HS-27A (cell line): ENCODE measurements around the gene BMP7.
"Not testable (repeated sequence)": the region's sequence is repeated elsewhere in the genome, so short reads cannot be mapped to it uniquely, and the experiment has no call there.

ENCODE experiments used
- DNase-seq: peaks from one replicate; pipeline ENCODE4 v3.0.0-alpha.2; 2012; ENCODE audit warnings: low read depth, missing footprints

BMP7 gene

DNA sequence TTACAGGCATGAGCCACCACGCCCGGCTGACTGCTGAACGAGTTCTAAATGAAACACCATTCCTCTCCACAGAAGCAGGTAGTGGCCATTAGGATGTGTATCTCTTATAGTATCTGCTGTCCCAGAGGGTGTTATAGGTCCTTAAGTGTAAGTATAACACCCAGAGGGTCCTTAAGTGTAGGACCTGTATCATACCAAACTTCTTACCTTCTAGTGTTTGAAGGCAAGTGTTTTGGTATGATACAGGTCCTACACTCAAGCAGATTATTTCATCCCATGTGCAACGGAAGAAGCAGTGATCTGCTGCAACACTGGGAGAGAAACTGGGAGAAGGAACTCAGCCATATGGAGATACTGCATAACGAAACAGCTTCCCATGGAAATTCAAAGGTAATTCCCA lies 17.4 kb downstream of the BMP7 start:
- no peak for DNase-seq

GRCh38 chr20:57248132-57248797 lies 18.2 kb downstream of the BMP7 start:
- no peak for DNase-seq

DNA sequence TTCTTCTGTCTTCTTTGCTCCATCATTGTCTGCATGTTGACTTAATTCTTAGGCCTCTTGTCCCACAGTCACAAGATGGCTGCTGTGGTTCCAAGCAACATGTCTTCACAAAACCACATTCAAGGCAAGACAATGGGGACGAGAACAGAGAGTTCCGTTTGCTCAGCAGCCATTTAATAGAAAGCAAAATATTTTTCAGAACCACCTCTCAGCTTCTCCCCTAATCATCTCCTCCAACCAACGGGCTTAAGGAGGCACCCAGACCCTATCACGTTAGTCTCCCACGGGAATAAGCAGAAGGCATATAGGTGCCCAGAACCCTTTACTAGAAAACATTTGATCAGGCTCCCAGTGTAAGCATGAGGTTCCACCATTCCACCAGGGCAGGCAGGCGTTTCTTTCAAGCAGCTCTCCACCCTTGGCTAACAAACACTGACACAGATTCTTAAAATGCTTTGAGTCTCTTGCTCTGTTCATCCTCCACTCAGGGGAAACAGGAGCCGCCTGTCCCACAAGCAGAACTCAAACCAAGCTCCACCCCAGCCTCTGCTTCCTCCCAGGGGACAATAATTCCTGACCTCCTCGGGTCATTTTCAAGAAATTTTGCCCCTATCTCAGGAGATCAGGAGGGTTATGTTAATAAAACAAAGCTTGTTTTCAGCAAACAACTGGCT lies 19.0 kb downstream of the BMP7 start:
- DNase-seq = no peak

GRCh38 chr20:57245997-57246396 lies 20.4 kb downstream of the BMP7 start:
- DNase-seq = no peak

DNA sequence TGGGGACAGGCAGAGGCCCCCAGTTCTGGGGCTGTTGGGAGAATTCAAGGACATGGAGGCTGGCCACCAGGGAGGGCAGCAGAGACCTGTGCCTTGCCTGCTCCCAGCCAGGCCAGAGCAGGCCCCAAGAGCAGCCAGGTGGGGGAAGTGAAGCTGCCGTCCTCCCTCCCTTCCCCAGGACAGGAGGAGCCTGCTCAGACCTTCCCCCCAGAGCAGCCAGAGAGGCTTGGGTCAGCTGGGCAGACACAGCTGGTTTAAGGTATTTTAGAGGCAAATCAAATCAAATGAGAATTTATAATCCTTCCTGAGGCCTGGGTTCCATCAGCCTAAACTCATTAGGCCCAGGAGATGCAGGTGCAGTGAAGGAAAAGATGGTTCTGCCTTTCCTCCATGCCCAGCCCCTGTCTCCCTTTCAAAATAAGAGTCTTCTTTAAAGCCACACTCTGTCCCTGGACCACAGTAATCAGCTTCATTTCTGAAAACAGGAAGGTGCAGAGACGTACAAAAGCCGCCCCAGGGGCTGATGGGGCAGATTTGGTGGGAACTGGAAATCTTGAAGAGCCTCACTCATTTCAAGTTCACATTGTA lies 21.7 kb downstream of the BMP7 start:
- DNase-seq = no peak

- no peak for DNase-seq
Measured at GRCh38 chr20:57244221-57244585, 22.2 kb downstream of the BMP7 start.

DNA sequence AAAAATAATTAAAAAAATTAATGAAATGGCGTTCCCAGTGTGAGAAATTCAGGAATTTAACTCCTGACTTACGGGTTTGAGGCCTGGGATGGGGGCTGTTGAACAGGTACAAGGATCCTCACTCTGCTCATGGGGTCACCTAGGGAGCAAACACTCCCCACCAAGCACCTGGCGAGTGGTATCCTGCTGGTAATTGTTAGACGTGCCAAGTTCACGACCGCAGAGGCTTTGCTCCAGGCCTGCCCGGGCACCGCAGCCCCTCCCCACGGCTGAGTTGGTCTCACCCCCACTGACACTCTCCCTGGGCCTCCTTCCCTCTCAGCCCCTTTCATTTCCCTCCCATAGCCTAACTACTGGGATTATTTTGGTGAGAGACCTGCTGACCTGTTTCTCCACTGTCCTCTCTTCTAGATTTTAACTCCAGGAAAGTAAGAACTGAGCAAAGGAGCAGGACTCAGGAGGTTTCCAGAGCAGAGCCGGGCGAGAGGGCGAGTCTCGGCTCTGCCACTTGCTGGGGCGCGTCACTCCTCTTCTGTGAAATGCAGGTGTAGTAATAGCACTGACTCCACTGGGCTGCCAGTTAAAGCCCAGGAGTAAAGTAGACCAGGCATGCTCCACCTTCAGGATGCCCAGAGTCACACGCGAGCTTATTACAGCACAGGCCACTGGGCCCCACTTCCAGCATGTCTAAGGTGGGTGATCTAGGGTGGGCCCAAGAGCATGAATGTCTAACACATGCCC lies 22.8 kb downstream of the BMP7 start:
- DNase-seq = no peak

GRCh38 chr20:57242414-57242813 lies 24.0 kb downstream of the BMP7 start:
- no peak for DNase-seq

- DNase-seq = no peak
Measured at GRCh38 chr20:57241363-57241991, 25.0 kb downstream of the BMP7 start.

DNA sequence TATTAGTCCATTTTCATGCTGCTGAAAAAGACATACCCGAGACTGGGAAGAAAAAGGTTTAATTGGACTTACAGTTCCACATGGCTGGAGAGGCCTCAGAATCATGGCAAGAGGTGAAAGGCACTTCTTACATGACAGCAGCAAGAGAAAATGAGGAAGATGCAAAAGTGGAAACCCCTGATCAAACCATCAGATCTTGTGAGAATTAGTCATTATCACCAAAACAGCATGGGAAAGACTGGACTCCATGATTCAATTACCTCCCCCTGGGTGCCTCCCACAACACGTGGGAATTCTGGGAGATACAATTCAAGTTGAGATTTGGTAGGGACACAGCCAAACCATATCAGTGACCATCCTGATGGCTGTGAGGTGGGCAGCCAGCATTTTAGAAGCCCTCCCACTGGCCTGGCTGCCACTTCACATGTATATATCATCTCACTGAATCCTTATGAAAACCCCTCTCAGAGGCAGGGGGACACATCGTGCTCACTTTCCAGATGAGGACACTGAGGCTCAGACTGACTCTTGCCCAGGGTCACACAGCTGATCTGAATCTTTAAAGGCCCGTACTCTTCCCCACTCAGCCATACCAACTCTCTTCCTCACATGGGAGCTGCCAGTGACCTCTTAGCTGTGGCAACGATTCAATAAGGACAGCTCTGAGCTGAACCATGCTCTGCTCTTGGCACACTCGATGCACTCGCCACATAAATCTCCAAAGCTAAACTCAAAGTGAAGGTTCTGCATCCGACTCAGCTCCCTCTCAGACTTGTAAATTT lies 25.7 kb downstream of the BMP7 start:
- DNase-seq = no peak

DNA sequence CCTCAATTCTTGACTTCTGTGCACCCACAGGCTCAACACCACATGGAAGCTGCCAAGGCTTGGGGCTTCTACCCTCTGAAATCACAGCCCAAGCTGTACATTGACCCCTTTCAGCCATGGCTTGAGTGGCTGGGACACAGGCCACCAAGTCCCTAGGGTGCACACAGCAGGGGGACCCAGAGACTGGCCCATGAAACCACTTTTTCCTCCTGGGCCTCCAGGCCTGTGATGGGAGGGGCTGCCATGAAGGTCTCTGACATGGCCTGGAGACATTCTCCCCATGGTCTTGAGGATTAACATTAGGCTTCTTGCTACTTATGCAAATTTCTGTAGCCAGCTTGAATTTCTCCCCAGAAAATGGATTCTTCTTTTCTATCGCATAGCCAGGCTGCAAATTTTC lies 26.7 kb downstream of the BMP7 start:
- DNase-seq = not testable (repeated sequence)

GRCh38 chr20:57239324-57239723 lies 27.1 kb downstream of the BMP7 start:
- not testable (repeated sequence) for DNase-seq

DNA sequence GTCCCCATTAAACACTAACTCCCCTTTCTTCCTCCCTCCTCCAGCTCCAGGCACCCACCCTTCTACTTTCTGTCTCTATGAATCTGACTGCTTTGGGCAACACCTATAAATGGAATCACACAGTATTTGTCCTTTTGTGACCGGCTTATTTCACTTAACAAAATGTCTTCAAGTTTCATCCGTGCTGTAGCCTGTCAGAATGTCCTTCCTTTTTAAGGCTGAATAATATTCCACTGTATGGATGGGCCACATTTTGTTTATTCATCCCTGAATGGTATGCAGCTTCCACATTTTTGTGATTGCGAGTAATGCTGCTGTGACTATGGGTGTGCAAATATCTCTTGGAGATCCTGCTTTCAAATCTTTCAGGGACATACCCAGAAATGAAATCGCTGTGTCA lies 28.4 kb downstream of the BMP7 start:
- DNase-seq = no peak

DNA sequence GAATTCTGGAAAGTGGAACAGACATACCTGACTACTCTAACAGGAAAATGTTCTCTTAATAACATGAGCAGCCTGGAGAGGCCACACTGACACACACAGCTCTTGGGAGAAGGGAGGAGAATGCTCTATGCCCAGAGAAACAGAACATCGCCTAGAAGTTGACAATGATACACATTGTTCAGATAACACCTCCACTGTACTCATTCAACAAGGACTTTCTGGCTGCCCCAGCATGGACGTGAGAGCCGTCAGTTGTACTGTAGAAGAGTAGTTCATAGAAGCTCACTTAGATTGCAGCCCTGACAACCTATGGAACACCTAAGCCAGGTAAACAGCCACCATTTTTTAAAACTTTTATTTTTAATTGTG lies 28.9 kb downstream of the BMP7 start:
- no peak for DNase-seq

- no peak for DNase-seq
Measured at GRCh38 chr20:57236813-57237584, 29.4 kb downstream of the BMP7 start.

DNA sequence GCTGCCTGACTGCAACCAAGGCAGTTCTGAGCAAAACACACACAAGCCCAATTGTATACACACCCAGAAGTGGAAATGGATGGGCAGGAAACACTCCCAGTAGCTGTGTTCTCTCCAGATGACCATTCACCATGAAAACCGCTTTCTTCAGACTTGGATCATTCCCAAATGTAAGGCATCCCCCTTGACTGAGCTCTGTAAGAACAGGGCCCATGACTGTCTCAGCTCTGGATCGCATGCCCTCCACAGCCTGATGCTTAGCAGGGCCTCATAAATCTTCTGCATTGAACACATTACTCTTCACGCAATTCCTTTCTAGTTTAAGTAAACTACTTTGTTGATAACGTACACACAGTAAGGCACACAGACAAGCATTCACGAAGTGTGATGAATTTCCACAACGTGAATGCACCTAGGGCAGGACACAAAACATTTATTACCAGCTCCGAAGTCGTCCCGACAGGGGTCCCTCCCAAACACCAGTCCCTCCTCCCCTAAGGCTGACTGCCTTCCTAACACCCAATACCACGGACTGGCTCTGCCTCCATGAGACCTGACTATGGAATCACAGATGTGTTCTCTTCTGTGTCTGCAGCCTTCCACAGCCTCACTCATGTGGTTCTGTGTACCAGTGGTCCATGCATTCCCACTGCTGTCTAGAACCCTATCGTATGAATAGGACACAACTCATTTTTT lies 31.7 kb downstream of the BMP7 start:
- DNase-seq = no peak

- no peak for DNase-seq
Measured at GRCh38 chr20:57231951-57232428, 34.5 kb downstream of the BMP7 start.

- no peak for DNase-seq
Measured at GRCh38 chr20:57231161-57231560, 35.3 kb downstream of the BMP7 start.

- DNase-seq = no peak
Measured at GRCh38 chr20:57230247-57230646, 36.2 kb downstream of the BMP7 start.

GRCh38 chr20:57229490-57229889 lies 37.0 kb downstream of the BMP7 start:
- no peak for DNase-seq
